K562 (cell line): Measurements from ENCODE around the gene HACL1. TPM values are rescaled to one million over a fixed set of nuclear protein-coding genes. Genes with fewer than 3 reads are reported as not detected.

Experiments used
- ATAC-seq: fragments of 200-7000 bp; cut with Tn5 transposase; 3 replicates; pipeline ENCODE4 v1.9.1; 2020; ENCODE audit warnings: moderate library complexity
- BruUV-seq: library from RNA; stranded (reverse); fragments of 400-500 nt; replicated peaks from 2 replicates; lab custom pipeline; 2021; lab: Mats Ljungman, UMichigan
- CTCF ChIA-PET: fragments of 300-600 bp; formaldehyde crosslinking; extraction: SDS; loops from one replicate; lab custom pipeline; 2021; ENCODE audit warnings: low intra/inter-chr PET ratio; lab: Yijun Ruan, JAX
- POLR2A ChIA-PET: fragments of 300-600, 350-650 bp; sonication (Branson Sonifier 250); formaldehyde crosslinking; extraction: SDS; loops from one replicate; lab custom pipeline; 2021; ENCODE audit warnings: antibody characterized with exemption, inconsistent platforms; lab: Yijun Ruan, JAX
- DNase-seq, 4 experiments: peaks; one replicate each; pipeline versions ENCODE4 v3.0.0 to v3.0.0-alpha.2; 2011 to 2018; ENCODE audit warnings: low spot score in 3 of 4, mixed read lengths in 3 of 4; ENCODE audit errors: extremely low read depth in 1 of 4
- FAIRE-seq: peaks from 2 replicates; lab custom pipeline; 2011; peaks lifted over from hg19 to GRCh38; lab: Jason Lieb, UNC
- H2AFZ ChIP-seq: 2 replicates; pipeline ENCODE4 v1.6.0; 2011; ENCODE audit warnings: low read depth, low read length, control low read depth, inconsistent platforms
- H3K27ac ChIP-seq: fragments of 200-600 bp; 3 replicates; pipeline ENCODE4 v1.8.0; 2011; ENCODE audit warnings: low read depth, mild to moderate bottlenecking, control low read depth, inconsistent platforms, low read length, moderate library complexity, mixed read lengths; ENCODE audit errors: extremely low read depth
- H3K27me3 ChIP-seq, 2 experiments: fragments of 300-600 bp in 1 of 2; 2 replicates in 1 of 2; 3 replicates in 1 of 2; pipeline versions ENCODE4 v1.6.0 to v1.8.0; 2011; ENCODE audit warnings: inconsistent platforms in 2 of 2, low read length in 2 of 2, mild to moderate bottlenecking in 1 of 2, mixed read lengths in 1 of 2, moderate library complexity in 1 of 2; ENCODE audit not compliant: control insufficient read depth in 2 of 2, insufficient read depth in 2 of 2
- H3K36me3 ChIP-seq: fragments of 300-600 bp; 3 replicates; pipeline ENCODE4 v1.8.0; 2011; ENCODE audit warnings: mild to moderate bottlenecking, low read length, inconsistent platforms; ENCODE audit not compliant: control insufficient read depth, insufficient read depth
- H3K4me1 ChIP-seq, 2 experiments: fragments of 200-600 bp in 1 of 2; replicated peaks in 1 of 2; 2 replicates in 1 of 2; 3 replicates in 1 of 2; pipeline versions ENCODE4 v1.5.1 to v1.8.0; 2011; ENCODE audit warnings: inconsistent platforms in 2 of 2, low read length in 2 of 2, mild to moderate bottlenecking in 1 of 2, mixed read lengths in 1 of 2, moderate library complexity in 1 of 2; ENCODE audit not compliant: control insufficient read depth in 2 of 2, insufficient read depth in 2 of 2
- H3K4me2 ChIP-seq: 2 replicates; pipeline ENCODE4 v1.6.1; 2011; ENCODE audit warnings: low read length, control low read depth, inconsistent platforms, mixed read lengths; ENCODE audit not compliant: insufficient read depth
- H3K4me3 ChIP-seq: fragments of 200-600 bp; sonication (generic), shearing (Covaris generic); 2 replicates; pipeline ENCODE4 v1.5.1; 2016; ENCODE audit warnings: control low read depth, inconsistent platforms
- H3K79me2 ChIP-seq: fragments of 200-600 bp; 3 replicates; pipeline ENCODE4 v1.8.0; 2011; ENCODE audit warnings: low read length, inconsistent platforms; ENCODE audit not compliant: control insufficient read depth, insufficient read depth
- H3K9ac ChIP-seq, 2 experiments: 2 replicates each; pipeline versions ENCODE4 v1.6.0 to v1.6.1; 2011; ENCODE audit warnings: low read depth in 2 of 2, low read length in 2 of 2, control low read depth in 1 of 2, inconsistent platforms in 1 of 2, mild to moderate bottlenecking in 1 of 2, mixed read lengths in 1 of 2; ENCODE audit not compliant: insufficient read depth in 1 of 2
- H3K9me1 ChIP-seq: one replicate; pipeline ENCODE4 v1.6.0; 2011; ENCODE audit warnings: inconsistent platforms, mild to moderate bottlenecking, low read length, moderate library complexity; ENCODE audit not compliant: control insufficient read depth, insufficient read depth
- H3K9me3 ChIP-seq: replicated peaks from 2 replicates; pipeline ENCODE4 v1.5.1; 2011; ENCODE audit warnings: low read depth, low read length, inconsistent platforms; ENCODE audit not compliant: control insufficient read depth, insufficient read depth
- H4K20me1 ChIP-seq: replicated peaks from 2 replicates; pipeline ENCODE4 v1.6.1; 2011; ENCODE audit warnings: low read length, inconsistent platforms, mixed read lengths; ENCODE audit not compliant: control insufficient read depth, insufficient read depth
- FOSL1 ChIP-seq: fragments of 200-800 bp; sonication (Bioruptor generic); conservative IDR thresholded peaks from 2 replicates; pipeline ENCODE4 v1.6.1; 2016; ENCODE audit warnings: missing genetic modification characterization, missing compliant biosample characterization
- NR1H2 ChIP-seq: sonication (generic); formaldehyde crosslinking; IDR thresholded peaks from 2 replicates; pipeline ENCODE4 v1.4.0; 2020; ENCODE audit warnings: mild to moderate bottlenecking, missing genetic modification reagents
- NUFIP1 ChIP-seq: fragments of 450-650 bp; IDR thresholded peaks from 2 replicates; pipeline ENCODE4 v1.6.1; 2018; ENCODE audit not compliant: partially characterized antibody
- ZNF316 ChIP-seq: fragments of 450-650 bp; IDR thresholded peaks from 2 replicates; pipeline ENCODE4 v1.6.1; 2016
- WGBS: fragments of 100-300 bp; shearing (Covaris generic); methylation state at CpG from one replicate; pipeline ENCODE4 v1.1.6; 2016; ENCODE audit warnings: low coverage, mixed read lengths; ENCODE audit not compliant: insufficient coverage; ENCODE audit errors: missing lambda C conversion rate; 5-methylcytosine and 5-hydroxymethylcytosine counted together
- in situ Hi-C: fragments of 300-500 bp; cut with MboI; formaldehyde crosslinking; loops from 4 replicates; pipeline ENCODE4 v1.15.0; 2018; ENCODE audit warnings: inconsistent platforms, mixed read lengths
- intact Hi-C: fragments of 100-400 bp; cut with micrococcal nuclease; formaldehyde crosslinking; loops from 2 replicates; pipeline ENCODE4 v1.14.2; 2022
- polyA plus RNA-seq, 8 experiments: library from polyadenylated mRNA; depleted of rRNA in 4 of 8; stranded (reverse) in 5 of 8; unstranded in 3 of 8; fragments of >200 nt; fragmentation: Nextera tagmentation in 2 of 8; fragmentation: Illumina TruSeq in 1 of 8; extraction: Ambion mirVana in 2 of 8; extraction: Trizol in 1 of 8; gene quantifications; 2 replicates each; pipeline versions ENCODE4 v1.2.1 to v1.2.3, GENCODE V29; 2011 to 2014; ENCODE audit warnings: inconsistent platforms in 1 of 8, missing spikeins in 1 of 8
- total RNA-seq, 7 experiments: library from RNA; depleted of rRNA in 6 of 7; stranded (reverse); fragments of >200 nt in 6 of 7; fragmentation: Illumina TruSeq in 2 of 7; extraction: Trizol in 2 of 7; gene quantifications; 2 replicates each; pipeline versions ENCODE4 v1.2.1 to v1.2.3, GENCODE V29; 2011 to 2021; ENCODE audit warnings: low replicate concordance in 1 of 7
- TF ChIP-seq, protein P1 (sequence below), 2 experiments: fragments of 450-650 bp; IDR thresholded peaks; 2 replicates each; pipeline ENCODE4 v1.6.1; 2016
- TF ChIP-seq, protein P2 (sequence below), 2 experiments: fragments of 450-650 bp in 1 of 2; sonication (generic) in 1 of 2; formaldehyde crosslinking in 1 of 2; IDR thresholded peaks in 1 of 2; conservative IDR thresholded peaks in 1 of 2; 2 replicates each; pipeline versions ENCODE4 v1.6.1 to v1.8.1; 2016 to 2023; ENCODE audit warnings: mild to moderate bottlenecking in 2 of 2, moderate library complexity in 2 of 2, inconsistent platforms in 1 of 2, missing genetic modification reagents in 1 of 2

HACL1 gene
- total and polyA plus RNA-seq, 9 of the 15 experiments (the other 6 are each of a cell fraction or from before 2014, with no cell fraction given), result 18.9 to 61.5 (median 30.5) TPM

DNA sequence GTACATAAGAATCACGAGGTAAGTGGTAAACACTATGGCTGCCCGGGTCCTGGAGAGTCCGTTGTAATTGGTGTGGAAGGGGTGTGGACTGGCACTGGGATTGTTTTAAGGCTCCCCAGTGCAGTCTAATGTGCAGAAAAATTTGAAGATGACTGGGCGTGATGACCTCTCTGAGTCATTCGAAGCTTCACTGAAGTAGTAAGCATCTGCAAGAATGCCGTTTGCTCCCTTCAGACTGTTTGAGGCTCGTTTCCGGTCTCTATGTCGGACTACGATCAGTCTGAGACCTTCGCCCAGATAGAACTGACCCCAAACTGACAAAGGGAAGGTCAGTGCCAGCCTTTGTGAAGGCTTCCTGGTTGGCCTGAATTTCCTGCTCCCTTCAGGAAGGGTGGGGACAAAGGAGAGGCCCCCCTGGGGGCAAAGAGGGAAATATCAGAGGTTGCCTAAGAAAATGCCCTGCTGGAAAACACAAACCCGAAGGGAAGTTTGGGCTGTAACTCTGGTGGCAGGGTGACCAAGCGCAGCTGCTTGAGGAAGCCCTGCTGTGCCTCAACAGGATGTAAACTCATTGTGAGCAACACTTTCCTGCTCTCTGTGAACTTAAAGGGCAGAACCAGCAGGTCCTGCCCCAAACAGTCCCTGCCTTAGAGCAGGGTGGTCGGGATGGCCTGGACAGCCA, 34.8 kb upstream of the HACL1 start:
- H3K9me3 ChIP-seq, result no peaks in the 10 kb centered on the region
- ATAC-seq (peak; percentile 45), FAIRE-seq (no peak), DNase-seq (no peak)
- intact Hi-C loops (loop anchor here (10.0 kb wide), 3 partner anchors 339 to 909 kb away; partner anchors contain the start of gene CAPN7), in situ Hi-C loops (loop anchor here (25.0 kb wide), 1 partner anchor 901 kb away; no protein-coding TSS in a partner anchor)
- no peak overlapping the region for H3K27ac ChIP-seq
- no peaks in the 10 kb centered on the region for H3K36me3 ChIP-seq
- no peaks in the 10 kb centered on the region for H3K4me1 ChIP-seq
- no peaks in the 10 kb centered on the region for H4K20me1 ChIP-seq
- POLR2A ChIA-PET, result interaction anchor here (1.2 to 1.4 kb wide), 2 partner anchors 10 to 13 kb away, joined by 5 to 7 read pairs; no protein-coding TSS in a partner anchor
- peaks cover 0 to 15% of the 10 kb centered on the region in 2 experiments; a peak in 2 of 5 replicates for H3K27me3 ChIP-seq
- CTCF ChIA-PET, result no interaction called here
- peak overlapping the region; percentile 33; the same call in 1 of the 2 replicates for H2AFZ ChIP-seq
- no TSS peak for BruUV-seq
- no peaks in the 10 kb centered on the region for H3K79me2 ChIP-seq
- H3K9ac ChIP-seq, result no peak overlapping the region
- TF ChIP-seq NUFIP1 (no peak), ZNF316 (no peak), NR1H2 (CRISPR knock-in tag) (no peak), FOSL1 (0 out of 2 replicates have a peak, but pooled peaks have one; percentile 16)
- TF ChIP-seq, protein P1, sequence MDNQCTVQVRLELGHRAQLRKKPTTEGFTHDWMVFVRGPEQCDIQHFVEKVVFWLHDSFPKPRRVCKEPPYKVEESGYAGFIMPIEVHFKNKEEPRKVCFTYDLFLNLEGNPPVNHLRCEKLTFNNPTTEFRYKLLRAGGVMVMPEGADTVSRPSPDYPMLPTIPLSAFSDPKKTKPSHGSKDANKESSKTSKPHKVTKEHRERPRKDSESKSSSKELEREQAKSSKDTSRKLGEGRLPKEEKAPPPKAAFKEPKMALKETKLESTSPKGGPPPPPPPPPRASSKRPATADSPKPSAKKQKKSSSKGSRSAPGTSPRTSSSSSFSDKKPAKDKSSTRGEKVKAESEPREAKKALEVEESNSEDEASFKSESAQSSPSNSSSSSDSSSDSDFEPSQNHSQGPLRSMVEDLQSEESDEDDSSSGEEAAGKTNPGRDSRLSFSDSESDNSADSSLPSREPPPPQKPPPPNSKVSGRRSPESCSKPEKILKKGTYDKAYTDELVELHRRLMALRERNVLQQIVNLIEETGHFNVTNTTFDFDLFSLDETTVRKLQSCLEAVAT (IDR thresholded peaks at IDR 0.05), result no peak
- TF ChIP-seq, protein P2, sequence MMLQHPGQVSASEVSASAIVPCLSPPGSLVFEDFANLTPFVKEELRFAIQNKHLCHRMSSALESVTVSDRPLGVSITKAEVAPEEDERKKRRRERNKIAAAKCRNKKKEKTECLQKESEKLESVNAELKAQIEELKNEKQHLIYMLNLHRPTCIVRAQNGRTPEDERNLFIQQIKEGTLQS (IDR thresholded peaks at IDR 0.05), result 0 out of 2 replicates have a peak, but pooled peaks have one; percentile 22
- TF ChIP-seq, protein P2 (CRISPR knock-in tag; conservative IDR thresholded peaks at IDR 0.05), result no peak
- H3K9me1 ChIP-seq, result no peaks in the 10 kb centered on the region
- no peak overlapping the region for H3K4me3 ChIP-seq
- H3K4me2 ChIP-seq, result no peak overlapping the region
- WGBS, result 34% methylated on average over 14 of the region's 14 CpGs
